ENCODE data around the gene AKR1D1.
"Not testable (repeated sequence)": the region's sequence is repeated elsewhere in the genome, so short reads cannot be mapped to it uniquely, and the experiment has no call there.

Gene AKR1D1

GRCh38 chr7:138125598-138126111 lies 49.4 kb downstream of the AKR1D1 start:
- DNase-seq, result no peak

DNA sequence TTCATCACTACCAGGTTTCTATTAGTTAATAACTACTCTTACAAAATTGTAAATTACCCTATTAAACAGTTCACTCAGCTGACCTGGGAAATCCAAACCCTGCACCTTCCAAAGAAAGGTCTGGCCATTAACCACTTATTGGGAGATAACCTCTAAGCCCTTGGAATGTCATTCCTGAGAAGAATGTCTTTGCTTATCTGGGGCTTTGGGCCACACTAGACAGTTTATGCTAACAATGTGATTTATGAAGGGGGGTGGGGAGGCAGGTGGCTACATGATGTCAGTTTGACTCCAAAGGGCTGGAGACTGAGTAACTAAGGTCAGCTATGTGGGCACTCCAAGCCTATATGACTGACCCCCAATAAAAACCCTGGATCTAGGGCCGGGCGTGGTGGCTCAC lies 50.7 kb downstream of the AKR1D1 start:
- no peak for DNase-seq

DNA sequence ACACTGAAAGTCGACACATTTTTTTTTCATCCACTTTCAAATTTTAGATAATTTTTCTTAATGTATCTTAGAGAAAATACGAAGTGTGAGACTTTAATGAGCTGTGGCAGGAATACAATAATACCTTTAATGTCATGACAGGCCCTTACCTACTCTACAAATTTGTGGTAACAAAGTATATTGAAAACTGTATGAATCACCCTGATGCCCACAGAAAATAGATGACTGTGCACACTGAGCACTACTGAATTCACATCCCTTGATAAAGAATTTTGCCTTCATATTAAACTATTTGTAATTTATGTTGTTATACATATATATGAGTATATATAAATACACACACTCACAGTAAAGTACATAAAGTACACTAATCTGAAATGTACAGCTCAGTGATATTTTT lies 51.7 kb downstream of the AKR1D1 start:
- no peak for DNase-seq

DNA sequence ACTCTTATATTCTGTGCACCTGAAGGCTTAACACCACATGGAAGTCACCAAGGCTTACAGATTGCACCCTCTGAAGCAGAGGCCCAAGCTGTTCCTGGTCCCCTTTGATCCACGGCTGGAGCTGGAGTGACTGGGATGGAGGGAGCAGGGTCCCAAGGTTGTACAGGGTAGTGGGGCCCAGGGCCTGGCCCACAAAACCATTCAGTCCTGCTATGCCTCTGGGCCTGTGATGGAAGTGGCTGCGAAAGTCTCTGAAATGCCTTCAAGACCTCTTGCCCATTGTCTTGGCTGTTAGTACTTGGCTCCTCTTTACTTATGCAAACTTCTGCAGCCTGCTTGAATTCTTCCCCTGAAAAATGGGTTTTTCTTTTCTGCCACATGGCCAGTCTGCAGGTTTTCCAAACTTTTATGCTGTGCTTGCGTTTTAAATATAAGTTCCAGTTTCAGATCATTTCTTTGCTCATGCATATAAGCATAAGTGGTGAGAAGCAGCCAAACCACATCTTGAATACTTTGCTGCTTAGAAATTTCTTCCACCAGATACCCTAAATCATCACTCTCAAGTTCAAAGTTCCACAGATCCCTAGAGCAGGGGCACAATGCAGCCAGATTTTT lies 53.4 kb downstream of the AKR1D1 start:
- no peak for DNase-seq

DNA sequence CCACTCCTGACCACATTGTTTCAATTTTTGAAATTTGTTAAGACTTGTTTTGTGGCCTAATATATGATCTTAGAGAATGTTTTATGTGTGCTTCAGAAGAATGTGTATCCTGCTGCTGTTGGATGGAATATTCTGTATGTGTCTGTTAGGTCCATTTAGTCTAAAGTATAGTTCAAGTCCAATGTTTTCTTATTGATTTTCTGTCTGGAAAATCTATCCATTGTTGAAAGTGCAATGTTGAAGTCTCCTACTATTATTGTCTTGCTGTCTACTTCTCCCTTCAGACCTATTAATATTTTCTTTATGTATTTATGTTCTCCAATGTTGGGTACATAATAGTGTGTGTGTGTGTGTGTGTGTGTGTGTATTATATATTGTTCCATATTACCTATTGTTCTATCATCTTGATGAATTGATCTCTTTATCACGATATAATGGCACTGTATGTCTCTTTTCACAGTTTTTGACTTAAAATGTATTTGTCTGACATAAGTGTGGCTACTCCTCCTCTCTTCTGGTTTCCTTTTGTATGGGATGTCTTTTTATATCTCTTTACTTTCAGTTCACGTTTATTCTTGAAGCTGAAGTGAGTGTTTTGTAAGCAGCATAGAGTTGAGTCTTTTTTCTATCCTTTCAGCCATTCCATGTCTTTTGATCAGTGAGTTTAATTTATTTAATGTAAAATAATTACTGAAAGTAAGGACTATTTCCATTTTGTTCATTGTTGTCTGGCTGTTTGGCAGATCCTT lies 61.3 kb downstream of the AKR1D1 start:
- no peak for DNase-seq

DNA sequence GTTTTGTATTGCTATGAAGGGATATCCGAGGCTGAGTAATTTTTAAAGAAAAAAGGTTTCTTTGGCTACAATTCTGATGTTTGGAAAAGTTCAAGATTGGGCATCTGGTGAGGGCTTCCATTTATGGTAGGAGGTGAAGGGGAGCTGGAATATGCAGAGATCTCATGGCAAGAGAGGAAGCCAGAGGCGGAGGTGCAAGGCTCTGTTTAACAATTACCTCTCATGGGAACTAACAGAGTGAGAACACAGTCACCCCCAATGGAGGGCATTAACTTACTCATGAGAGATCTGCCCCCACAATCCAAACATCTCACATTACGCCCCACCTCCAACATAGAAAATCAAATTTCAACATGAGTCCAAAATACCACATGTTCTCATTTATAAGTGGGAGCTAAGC lies 62.0 kb downstream of the AKR1D1 start:
- DNase-seq, result no peak

DNA sequence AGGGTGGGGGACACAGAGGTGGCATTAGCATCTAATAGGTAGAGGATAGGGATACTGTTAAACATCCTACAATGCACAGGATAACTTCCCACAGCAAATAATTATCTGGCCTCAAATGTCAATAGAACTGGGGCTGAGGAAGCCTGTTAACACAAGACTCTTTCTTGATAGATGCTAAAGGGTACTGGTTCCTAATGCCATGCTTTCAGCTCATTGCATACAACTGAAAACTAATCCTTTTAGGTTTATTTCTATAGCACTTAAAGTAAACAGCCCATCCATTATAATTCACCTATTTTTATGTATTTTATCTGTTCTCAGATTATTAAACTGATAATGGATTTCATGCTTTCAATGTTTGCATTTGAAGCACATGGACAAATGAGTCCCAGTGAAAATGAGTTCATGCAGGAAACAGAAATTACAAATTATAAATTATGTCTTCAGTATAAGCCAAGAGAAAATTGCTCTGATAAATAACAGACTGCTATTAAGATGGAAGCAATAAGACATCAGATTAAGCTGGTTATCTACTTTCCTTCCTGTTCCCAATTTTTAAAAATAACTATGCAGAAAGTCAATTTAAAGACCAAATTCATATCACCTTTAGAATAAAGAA lies 66.4 kb downstream of the AKR1D1 start:
- DNase-seq, result no peak

DNA sequence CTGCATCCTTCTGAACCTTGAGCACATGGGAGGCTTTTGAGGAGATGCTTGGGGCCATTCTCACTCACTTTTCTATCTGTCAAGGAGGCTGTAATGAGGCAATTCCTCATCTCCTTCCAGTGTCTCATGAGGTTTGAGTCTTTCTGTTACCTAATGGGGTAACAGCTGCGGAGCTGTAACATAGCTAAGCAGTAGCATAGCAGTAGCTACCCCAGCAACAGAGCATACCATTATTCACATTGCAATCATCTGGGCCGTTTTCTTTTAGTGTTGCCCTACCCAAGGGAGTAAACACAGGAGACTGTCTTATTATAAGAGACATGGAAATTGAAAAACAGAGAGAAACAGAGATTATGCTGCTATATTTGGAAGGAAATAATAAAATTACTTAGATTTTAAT lies 68.7 kb downstream of the AKR1D1 start:
- no peak for DNase-seq

GRCh38 chr7:138146221-138146620 lies 70.0 kb downstream of the AKR1D1 start:
- DNase-seq, result not testable (repeated sequence)

GRCh38 chr7:138146757-138147734 lies 70.8 kb downstream of the AKR1D1 start:
- not testable (repeated sequence) for DNase-seq

DNA sequence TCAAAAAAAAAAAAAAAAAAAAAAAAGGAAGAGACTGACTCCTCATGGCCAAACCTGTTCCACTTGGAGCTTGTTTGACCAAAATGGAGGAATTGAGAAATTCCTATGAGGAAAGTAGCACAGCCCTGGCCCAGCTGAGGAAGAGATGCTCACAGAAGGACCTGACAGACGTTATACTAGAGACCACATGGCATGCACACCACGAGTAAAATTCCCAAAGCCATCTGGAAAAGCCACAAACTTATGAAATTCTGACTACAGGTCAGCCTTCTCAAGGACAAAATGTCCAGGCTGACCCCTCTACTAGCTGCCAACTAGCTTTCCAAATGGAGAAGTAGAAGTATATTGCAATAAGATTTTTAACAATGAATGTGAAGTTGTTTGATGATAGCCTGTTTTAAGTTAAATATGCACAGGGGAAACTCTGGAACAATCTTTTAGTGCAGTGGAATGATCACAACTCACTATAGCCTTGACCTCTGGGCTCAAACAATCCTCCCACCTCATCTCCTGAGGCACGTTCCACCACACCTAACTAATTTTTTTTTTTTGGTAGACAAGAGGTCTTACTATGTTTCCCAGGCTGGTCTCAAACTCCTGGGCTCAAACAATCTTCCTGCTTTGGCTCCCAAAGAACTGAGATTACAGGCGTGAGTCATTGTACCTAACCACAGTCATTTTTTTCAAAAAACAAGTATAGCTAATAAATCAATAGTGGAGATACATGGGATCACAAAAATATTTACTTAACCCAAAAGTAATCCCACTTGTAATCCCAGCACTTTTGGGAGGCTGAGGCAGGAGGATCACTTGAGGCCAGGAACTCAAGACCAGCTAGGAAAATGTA lies 75.7 kb downstream of the AKR1D1 start:
- DNase-seq, result no peak

- DNase-seq, result no peak
These were observed 78.4 kb downstream of the AKR1D1 start for GRCh38 chr7:138154661-138155060.

GRCh38 chr7:138157702-138158101 lies 81.4 kb downstream of the AKR1D1 start:
- DNase-seq, result no peak

DNA sequence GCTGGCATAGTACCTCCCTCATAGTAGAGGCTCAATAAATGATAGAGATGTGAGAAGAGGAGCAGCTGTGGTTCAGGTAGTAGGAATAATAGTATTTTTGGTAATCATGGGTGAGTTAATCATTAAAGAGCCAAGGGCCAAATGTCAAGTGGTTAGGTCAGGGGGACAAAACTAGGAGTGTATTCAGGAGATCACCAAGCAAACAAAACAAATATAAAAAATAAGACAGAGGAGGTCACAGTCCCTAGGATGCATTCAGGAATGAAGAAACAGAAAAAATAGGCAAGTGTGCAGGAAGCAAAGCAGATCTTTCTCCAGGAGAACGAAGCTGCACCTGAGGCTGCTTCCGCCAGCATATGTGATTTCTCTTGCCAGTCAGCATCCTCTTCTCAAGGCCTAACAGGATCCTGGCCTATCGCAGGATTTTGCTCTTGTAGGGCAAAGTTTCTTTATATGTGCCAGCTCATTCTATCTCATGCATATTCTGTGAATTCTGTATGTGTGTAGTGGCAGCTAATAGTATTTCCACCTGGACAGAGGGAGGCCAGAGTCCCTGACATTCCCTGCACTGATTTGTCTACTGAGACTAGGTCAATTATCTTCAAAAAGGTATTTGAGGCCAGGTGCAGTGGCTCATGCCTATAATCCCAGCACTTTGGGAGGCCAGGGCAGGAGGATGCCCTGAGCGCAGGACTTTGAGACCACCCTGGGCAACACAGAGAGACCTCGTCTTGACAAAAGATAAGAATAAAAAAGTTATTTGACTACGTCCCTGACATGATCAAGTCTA lies 82.7 kb downstream of the AKR1D1 start:
- no peak for DNase-seq

- peak; percentile 86 for DNase-seq
These were observed 85.4 kb downstream of the AKR1D1 start for GRCh38 chr7:138161600-138162081.

GRCh38 chr7:138162236-138162635 lies 86.0 kb downstream of the AKR1D1 start:
- DNase-seq, result no peak

DNA sequence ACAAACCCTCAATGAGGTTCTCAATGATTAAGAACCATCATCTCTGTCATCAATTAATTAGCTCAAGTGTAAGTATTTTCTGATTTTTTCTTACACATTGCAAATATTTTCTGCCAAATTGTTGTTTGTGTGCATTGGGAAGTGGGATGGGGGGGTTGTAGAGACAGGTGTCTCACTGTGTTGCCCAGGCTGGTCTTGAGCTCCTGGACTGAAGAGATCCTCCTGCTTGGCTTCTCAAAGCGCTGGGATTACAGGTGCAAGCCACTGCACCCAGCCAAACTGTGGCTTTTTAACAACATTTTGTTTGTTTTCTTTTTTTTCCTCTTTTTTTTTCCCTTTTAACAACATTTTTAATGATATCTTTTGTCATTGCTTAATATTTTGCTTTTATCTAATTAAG lies 87.5 kb downstream of the AKR1D1 start:
- no peak for DNase-seq

DNA sequence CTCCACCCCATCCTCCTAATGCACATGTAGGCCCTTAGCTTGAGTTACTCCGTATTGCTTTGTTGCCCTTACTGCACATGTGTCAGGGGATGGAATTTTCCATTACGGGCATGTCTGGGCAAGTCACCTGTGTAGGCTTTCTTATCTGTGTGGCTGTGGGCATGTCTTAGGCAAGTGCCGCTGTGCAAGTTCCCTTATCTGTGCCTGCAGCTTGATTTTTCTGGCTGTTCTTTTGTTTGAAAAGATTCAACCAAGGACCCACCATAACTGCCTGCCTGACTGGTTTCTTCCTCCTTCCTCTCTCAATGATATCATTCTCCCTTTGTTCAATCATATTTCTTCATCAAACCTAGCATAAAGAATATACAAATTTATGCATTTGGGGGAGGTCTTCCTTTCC lies 88.5 kb downstream of the AKR1D1 start:
- DNase-seq, result no peak

- DNase-seq, result no peak
These were observed 90.4 kb downstream of the AKR1D1 start for GRCh38 chr7:138166681-138167080.

DNA sequence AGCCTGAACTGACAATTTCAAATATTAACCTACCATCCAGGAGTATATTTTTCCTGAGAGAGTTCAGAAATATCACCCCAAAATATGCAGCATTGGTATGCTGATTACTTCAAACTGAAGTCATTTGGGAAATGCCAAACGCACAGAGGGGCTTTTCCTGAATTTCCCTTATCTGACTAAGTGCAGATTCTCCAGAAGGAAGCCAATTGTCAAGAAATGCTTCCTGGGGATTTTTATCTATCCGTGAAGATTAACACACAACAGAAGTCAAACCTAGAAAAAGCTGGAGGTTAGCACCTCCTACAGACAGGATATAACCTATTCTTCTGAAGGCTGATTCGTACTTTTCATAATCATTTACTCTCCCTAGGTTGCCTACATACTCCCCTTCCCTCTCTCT lies 91.0 kb downstream of the AKR1D1 start:
- no peak for DNase-seq

GRCh38 chr7:138167869-138168296 lies 91.6 kb downstream of the AKR1D1 start:
- DNase-seq, result no peak

All from NCI-H2029 treated with DMSO at 0.1 percent for 48 hours (cell line).